ENCODE data around the gene EEIG2. TPM values are rescaled to one million over a fixed set of nuclear protein-coding genes. Genes with fewer than 3 reads are reported as not detected.
A peak's percentile ranks its signal among the peaks of the same experiment; 100 is the strongest.

The EEIG2 gene
- total and polyA plus RNA-seq, 9 of the 15 experiments (the other 6 are each of a cell fraction or from before 2014, with no cell fraction given) = 6.1 to 26.9 (median 15.2) TPM

DNA sequence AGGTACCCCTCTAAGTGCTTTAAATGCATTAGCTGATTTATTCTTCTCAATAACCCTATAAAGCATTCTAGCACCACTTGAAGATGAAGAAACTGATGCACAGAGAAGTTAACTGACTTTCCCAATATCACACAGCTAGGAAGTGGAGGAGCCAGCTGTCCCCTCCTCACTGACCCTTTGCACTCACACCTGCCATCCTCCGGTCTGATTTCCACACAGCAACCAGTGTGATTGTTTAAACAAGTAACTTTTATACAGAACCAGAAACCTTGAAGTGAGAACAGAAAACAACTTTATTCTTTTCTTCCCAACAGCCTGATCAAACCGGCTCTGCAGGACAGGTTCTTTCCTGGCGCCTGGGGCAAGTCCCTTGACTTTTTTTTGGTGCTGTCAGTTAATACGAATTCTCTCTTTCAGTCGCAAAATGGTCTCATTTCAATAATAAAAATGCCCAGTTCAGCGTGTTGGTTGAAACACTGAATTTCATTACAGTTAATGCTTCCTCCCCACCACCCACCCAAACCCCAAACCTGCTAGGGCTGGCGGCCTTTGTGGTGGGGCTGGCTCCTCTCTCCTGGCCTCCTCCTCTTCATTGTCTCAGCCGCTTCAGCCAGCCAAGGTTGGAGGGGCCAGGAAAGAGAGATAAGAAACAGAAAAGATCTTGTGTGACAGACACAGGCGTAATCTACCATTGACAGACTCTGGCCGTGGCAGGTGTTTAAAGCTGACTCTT, 26.4 kb upstream of the EEIG2 start (continued):
- peak in 1 of 2 experiments; percentile 45; a peak in 1 of 3 replicates for TF ChIP-seq CBX3 (IDR thresholded peaks at IDR 0.05; ENCODE audit: borderline replicate concordance in 1 of 2, low read length in 2 of 2)
- no peak for TF ChIP-seq CHCHD3 (CRISPR knock-in tag; IDR thresholded peaks at IDR 0.05)
- TF ChIP-seq ZNF232 (CRISPR knock-in tag; IDR thresholded peaks at IDR 0.05) = no peak
- 0 out of 2 replicates have a peak, but pooled peaks have one; percentile 65 for TF ChIP-seq FOXP1 (CRISPR knock-in tag; IDR thresholded peaks at IDR 0.05)
- TF ChIP-seq ESRRA (IDR thresholded peaks at IDR 0.05; ENCODE audit: borderline replicate concordance, low read depth) = no peak; the same call in 1 of the 2 replicates
- TF ChIP-seq DNMT1 (IDR thresholded peaks at IDR 0.05) = no peak
- TF ChIP-seq ZEB2 (IDR thresholded peaks at IDR 0.05) = peak; percentile 91
- TF ChIP-seq, protein P1, sequence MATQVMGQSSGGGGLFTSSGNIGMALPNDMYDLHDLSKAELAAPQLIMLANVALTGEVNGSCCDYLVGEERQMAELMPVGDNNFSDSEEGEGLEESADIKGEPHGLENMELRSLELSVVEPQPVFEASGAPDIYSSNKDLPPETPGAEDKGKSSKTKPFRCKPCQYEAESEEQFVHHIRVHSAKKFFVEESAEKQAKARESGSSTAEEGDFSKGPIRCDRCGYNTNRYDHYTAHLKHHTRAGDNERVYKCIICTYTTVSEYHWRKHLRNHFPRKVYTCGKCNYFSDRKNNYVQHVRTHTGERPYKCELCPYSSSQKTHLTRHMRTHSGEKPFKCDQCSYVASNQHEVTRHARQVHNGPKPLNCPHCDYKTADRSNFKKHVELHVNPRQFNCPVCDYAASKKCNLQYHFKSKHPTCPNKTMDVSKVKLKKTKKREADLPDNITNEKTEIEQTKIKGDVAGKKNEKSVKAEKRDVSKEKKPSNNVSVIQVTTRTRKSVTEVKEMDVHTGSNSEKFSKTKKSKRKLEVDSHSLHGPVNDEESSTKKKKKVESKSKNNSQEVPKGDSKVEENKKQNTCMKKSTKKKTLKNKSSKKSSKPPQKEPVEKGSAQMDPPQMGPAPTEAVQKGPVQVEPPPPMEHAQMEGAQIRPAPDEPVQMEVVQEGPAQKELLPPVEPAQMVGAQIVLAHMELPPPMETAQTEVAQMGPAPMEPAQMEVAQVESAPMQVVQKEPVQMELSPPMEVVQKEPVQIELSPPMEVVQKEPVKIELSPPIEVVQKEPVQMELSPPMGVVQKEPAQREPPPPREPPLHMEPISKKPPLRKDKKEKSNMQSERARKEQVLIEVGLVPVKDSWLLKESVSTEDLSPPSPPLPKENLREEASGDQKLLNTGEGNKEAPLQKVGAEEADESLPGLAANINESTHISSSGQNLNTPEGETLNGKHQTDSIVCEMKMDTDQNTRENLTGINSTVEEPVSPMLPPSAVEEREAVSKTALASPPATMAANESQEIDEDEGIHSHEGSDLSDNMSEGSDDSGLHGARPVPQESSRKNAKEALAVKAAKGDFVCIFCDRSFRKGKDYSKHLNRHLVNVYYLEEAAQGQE (IDR thresholded peaks at IDR 0.05; ENCODE audit: borderline replicate concordance) = peak; percentile 74
- TF ChIP-seq, protein P1 (CRISPR knock-in tag; IDR thresholded peaks at IDR 0.05; ENCODE audit: low read depth) = no peak
- no peak; the same call in 1 of the 2 replicates for TF ChIP-seq GABPA (tag; conservative IDR thresholded peaks at IDR 0.05; ENCODE audit: low read depth)
- no peak for TF ChIP-seq DIDO1 (tag; IDR thresholded peaks at IDR 0.05; ENCODE audit: low read depth)
- TF ChIP-seq LARP7 (IDR thresholded peaks at IDR 0.05) = no peak
- 0 out of 2 replicates have a peak, but pooled peaks have one; percentile 12 for TF ChIP-seq ZNF239 (CRISPR knock-in tag; IDR thresholded peaks at IDR 0.05)
- peak; percentile 97 for TF ChIP-seq HLTF (IDR thresholded peaks at IDR 0.05)
- TF ChIP-seq ASH1L (IDR thresholded peaks at IDR 0.05; ENCODE audit: borderline replicate concordance, low read depth, partially characterized antibody) = no peak
- TF ChIP-seq SETDB1 (IDR thresholded peaks at IDR 0.05; ENCODE audit: low read length) = no peak
- TF ChIP-seq ZNF717 (CRISPR knock-in tag; IDR thresholded peaks at IDR 0.05) = no peak
- TF ChIP-seq NBN (IDR thresholded peaks at IDR 0.05; ENCODE audit: low read depth) = peak; percentile 95
- TF ChIP-seq, protein P2, sequence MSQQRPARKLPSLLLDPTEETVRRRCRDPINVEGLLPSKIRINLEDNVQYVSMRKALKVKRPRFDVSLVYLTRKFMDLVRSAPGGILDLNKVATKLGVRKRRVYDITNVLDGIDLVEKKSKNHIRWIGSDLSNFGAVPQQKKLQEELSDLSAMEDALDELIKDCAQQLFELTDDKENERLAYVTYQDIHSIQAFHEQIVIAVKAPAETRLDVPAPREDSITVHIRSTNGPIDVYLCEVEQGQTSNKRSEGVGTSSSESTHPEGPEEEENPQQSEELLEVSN (IDR thresholded peaks at IDR 0.05; ENCODE audit: borderline replicate concordance in 1 of 2, extremely low read depth in 1 of 2, insufficient read depth in 1 of 2, insufficient read length in 1 of 2, low read depth in 1 of 2, low read length in 1 of 2, poor library complexity in 1 of 2, severe bottlenecking in 1 of 2) = no peak
- no peak for TF ChIP-seq ZNF347 (CRISPR knock-in tag; IDR thresholded peaks at IDR 0.05; ENCODE audit: low read depth)
- no peak for TF ChIP-seq KLF13 (tag; IDR thresholded peaks at IDR 0.05; ENCODE audit: borderline replicate concordance, low read depth)

Measured in K562 (cell line).